Caco-2 (cell line): ENCODE data around the gene ADAM12. TPM values are rescaled to one million over a fixed set of nuclear protein-coding genes. Genes with fewer than 3 reads are reported as not detected.

ENCODE experiments used
- BruUV-seq: library from RNA; stranded (reverse); fragments of 400-500 nt; replicated peaks from 2 replicates; lab custom pipeline; 2021; lab: Mats Ljungman, UMichigan
- CTCF ChIA-PET: fragments of 300-600 bp; sonication (Branson Sonifier 250); formaldehyde crosslinking; loops from one replicate; lab custom pipeline; 2022; ENCODE audit warnings: antibody characterized with exemption; lab: Charles Lee
- POLR2A ChIA-PET: fragments of 300-600 bp; sonication (Branson Sonifier 250); formaldehyde crosslinking; loops from one replicate; lab custom pipeline; 2022; ENCODE audit warnings: antibody characterized with exemption; lab: Charles Lee
- DNase-seq, 2 experiments: peaks; one replicate each; pipeline versions ENCODE4 v3.0.0 to v3.0.0-alpha.2; 2020 to 2022
- H3K27me3 ChIP-seq: replicated peaks from 2 replicates; pipeline ENCODE4 v1.6.0; 2011; ENCODE audit warnings: low read length; ENCODE audit not compliant: control insufficient read depth, insufficient read depth
- H3K36me3 ChIP-seq: 2 replicates; pipeline ENCODE4 v1.5.1; 2011; ENCODE audit warnings: low read length; ENCODE audit not compliant: control insufficient read depth, insufficient read depth
- H3K4me1 ChIP-seq: fragments of 250-450 bp; sonication (Bioruptor Pico); 2 replicates; pipeline ENCODE4 v1.5.1; 2020; ENCODE audit warnings: mild to moderate bottlenecking
- H3K4me3 ChIP-seq: 2 replicates; pipeline ENCODE4 v1.5.1; 2011; ENCODE audit warnings: low read depth, mild to moderate bottlenecking, control low read depth, low read length
- H3K9me3 ChIP-seq: fragments of 250-450 bp; sonication (Bioruptor Pico); 2 replicates; pipeline ENCODE4 v1.5.1; 2020; ENCODE audit warnings: mild to moderate bottlenecking, moderate library complexity
- H3K27ac Mint-ChIP-seq: one replicate; pipeline ENCODE4 v1.8.0; 2022; ENCODE audit warnings: mixed read lengths; ENCODE audit not compliant: unreplicated experiment
- H3K27me3 Mint-ChIP-seq: one replicate; pipeline ENCODE4 v1.8.0; 2022; ENCODE audit warnings: mixed read lengths; ENCODE audit not compliant: insufficient read depth, unreplicated experiment
- H3K36me3 Mint-ChIP-seq: one replicate; pipeline ENCODE4 v1.8.0; 2022; ENCODE audit warnings: mild to moderate bottlenecking, mixed read lengths; ENCODE audit not compliant: insufficient read depth, unreplicated experiment
- H3K4me1 Mint-ChIP-seq: one replicate; pipeline ENCODE4 v1.8.0; 2022; ENCODE audit warnings: low read depth, mixed read lengths; ENCODE audit not compliant: unreplicated experiment
- H3K4me3 Mint-ChIP-seq: one replicate; pipeline ENCODE4 v1.8.0; 2022; ENCODE audit warnings: mild to moderate bottlenecking, moderate library complexity, mixed read lengths; ENCODE audit not compliant: unreplicated experiment
- H3K9me3 Mint-ChIP-seq: one replicate; pipeline ENCODE4 v1.8.0; 2022; ENCODE audit warnings: mixed read lengths; ENCODE audit not compliant: unreplicated experiment
- intact Hi-C: fragments of 100-400 bp; cut with micrococcal nuclease; formaldehyde crosslinking; loops from one replicate; pipeline ENCODE4 v1.10.0; 2022; ENCODE audit not compliant: unreplicated experiment
- total RNA-seq: library from RNA; stranded (reverse); gene quantifications from 2 replicates; pipeline ENCODE4 v1.2.3, GENCODE V29; 2022
- TF ChIP-seq, protein P1 (sequence below), 2 experiments: fragments of 200-600 bp in 1 of 2; IDR thresholded peaks; 1 replicate in 1 of 2; 2 replicates in 1 of 2; pipeline versions ENCODE4 v1.5.1 to v1.8.0; 2011 to 2022; ENCODE audit warnings: antibody characterized with exemption in 1 of 2, control low read depth in 1 of 2, inconsistent platforms in 1 of 2, low read depth in 1 of 2, low read length in 1 of 2, mild to moderate bottlenecking in 1 of 2, moderate library complexity in 1 of 2; ENCODE audit not compliant: insufficient read depth in 1 of 2, severe bottlenecking in 1 of 2, unreplicated experiment in 1 of 2

ADAM12 gene
- total RNA-seq, 1 experiment from 2014 or later, result not detected

- no peaks in the 10 kb centered on the region for H3K4me1 Mint-ChIP-seq
- intact Hi-C loops, result no loop called here
- H3K36me3 Mint-ChIP-seq, result no peaks in the 10 kb centered on the region
- BruUV-seq, result no TSS peak
- ChIA-PET CTCF (no interaction called here), POLR2A (no interaction called here)
- no peaks in the 10 kb centered on the region for H3K9me3 Mint-ChIP-seq
- TF ChIP-seq, protein P1, sequence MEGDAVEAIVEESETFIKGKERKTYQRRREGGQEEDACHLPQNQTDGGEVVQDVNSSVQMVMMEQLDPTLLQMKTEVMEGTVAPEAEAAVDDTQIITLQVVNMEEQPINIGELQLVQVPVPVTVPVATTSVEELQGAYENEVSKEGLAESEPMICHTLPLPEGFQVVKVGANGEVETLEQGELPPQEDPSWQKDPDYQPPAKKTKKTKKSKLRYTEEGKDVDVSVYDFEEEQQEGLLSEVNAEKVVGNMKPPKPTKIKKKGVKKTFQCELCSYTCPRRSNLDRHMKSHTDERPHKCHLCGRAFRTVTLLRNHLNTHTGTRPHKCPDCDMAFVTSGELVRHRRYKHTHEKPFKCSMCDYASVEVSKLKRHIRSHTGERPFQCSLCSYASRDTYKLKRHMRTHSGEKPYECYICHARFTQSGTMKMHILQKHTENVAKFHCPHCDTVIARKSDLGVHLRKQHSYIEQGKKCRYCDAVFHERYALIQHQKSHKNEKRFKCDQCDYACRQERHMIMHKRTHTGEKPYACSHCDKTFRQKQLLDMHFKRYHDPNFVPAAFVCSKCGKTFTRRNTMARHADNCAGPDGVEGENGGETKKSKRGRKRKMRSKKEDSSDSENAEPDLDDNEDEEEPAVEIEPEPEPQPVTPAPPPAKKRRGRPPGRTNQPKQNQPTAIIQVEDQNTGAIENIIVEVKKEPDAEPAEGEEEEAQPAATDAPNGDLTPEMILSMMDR (IDR thresholded peaks at IDR 0.05; ENCODE audit: insufficient read depth in 1 of 2, low read depth in 1 of 2, low read length in 1 of 2, severe bottlenecking in 1 of 2, unreplicated experiment in 1 of 2), result no peak
- no peak overlapping the region for H3K4me3 ChIP-seq
- H3K9me3 ChIP-seq, result no peaks in the 10 kb centered on the region
- no peak for DNase-seq
- no peak overlapping the region for H3K27ac Mint-ChIP-seq
- H3K36me3 ChIP-seq, result no peaks in the 10 kb centered on the region
- no peaks in the 10 kb centered on the region for H3K4me1 ChIP-seq
- peaks cover 24% of the 10 kb centered on the region for H3K27me3 Mint-ChIP-seq
- H3K27me3 ChIP-seq, result no peaks in the 10 kb centered on the region
- no peak overlapping the region for H3K4me3 Mint-ChIP-seq
Measured at GRCh38 chr10:126288547-126289493, 99.5 kb downstream of the ADAM12 start.

DNA sequence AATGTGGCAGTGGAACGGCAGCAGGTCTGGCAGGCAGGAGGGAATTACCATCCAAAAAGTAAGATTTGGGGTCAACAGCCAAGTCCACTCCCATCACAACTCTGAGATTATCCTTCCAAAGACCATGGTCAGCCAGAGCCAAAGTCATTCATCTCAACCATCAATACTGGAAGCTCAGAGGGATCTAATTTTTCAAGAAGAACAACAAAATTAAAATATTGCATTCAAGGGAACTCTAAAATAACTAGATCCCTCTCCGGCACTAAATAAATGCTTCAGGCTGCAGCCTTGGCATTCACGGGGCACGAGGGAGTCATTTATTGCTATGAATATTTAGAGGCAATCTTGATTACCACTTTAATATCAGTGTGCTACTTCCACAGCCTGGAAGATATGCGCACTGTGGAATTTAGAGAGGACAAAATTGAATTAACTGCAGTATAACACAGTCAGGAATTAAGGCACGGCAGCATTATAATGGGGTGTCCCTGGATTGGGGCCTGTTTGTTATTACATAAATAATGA is 102.0 kb downstream of the ADAM12 start:
- no peaks in the 10 kb centered on the region for H3K36me3 Mint-ChIP-seq
- intact Hi-C loops, result no loop called here
- no peak overlapping the region for H3K4me3 Mint-ChIP-seq
- Histone ChIP-seq H3K27me3 (no peaks in the 10 kb centered on the region), H3K36me3 (no peaks in the 10 kb centered on the region), H3K9me3 (no peaks in the 10 kb centered on the region), H3K4me1 (no peaks in the 10 kb centered on the region), H3K4me3 (no peak overlapping the region)
- H3K9me3 Mint-ChIP-seq, result no peaks in the 10 kb centered on the region
- H3K27me3 Mint-ChIP-seq, result peaks cover 20% of the 10 kb centered on the region
- no peak for DNase-seq
- no peaks in the 10 kb centered on the region for H3K4me1 Mint-ChIP-seq
- no peak overlapping the region for H3K27ac Mint-ChIP-seq
- CTCF ChIA-PET, result no interaction called here
- TF ChIP-seq, protein P1 (IDR thresholded peaks at IDR 0.05; ENCODE audit: insufficient read depth in 1 of 2, low read depth in 1 of 2, low read length in 1 of 2, severe bottlenecking in 1 of 2, unreplicated experiment in 1 of 2), result no peak
- no TSS peak for BruUV-seq
- POLR2A ChIA-PET, result no interaction called here

DNA sequence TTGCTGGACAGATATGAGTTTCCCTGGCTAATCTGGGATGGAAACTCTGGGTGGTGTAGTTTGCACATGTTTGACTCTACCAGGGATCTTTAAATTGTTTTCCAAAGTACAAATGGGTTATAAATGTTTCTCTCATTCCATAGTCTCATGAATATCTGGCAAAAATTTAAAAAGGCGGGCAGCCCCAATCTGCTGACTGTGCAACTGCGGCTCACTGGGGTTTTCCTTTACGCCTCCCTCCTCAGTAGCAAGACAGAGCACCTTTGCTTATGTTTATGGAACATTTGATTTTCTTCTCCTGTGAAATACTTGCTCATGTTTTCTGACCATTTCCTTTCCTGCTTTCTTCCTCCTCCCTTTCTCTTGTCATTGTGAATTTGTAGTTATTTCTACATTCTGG is 105.0 kb downstream of the ADAM12 start:
- Mint-ChIP-seq H3K36me3 (no peaks in the 10 kb centered on the region), H3K27me3 (peaks cover 22% of the 10 kb centered on the region), H3K9me3 (no peaks in the 10 kb centered on the region), H3K4me3 (no peak overlapping the region), H3K4me1 (no peaks in the 10 kb centered on the region), H3K27ac (no peak overlapping the region)
- BruUV-seq, result no TSS peak
- Histone ChIP-seq H3K4me1 (no peaks in the 10 kb centered on the region), H3K4me3 (no peak overlapping the region), H3K27me3 (no peaks in the 10 kb centered on the region), H3K36me3 (no peaks in the 10 kb centered on the region), H3K9me3 (no peaks in the 10 kb centered on the region)
- intact Hi-C loops, result no loop called here
- no peak for DNase-seq
- CTCF ChIA-PET, result no interaction called here
- TF ChIP-seq, protein P1 (IDR thresholded peaks at IDR 0.05; ENCODE audit: insufficient read depth in 1 of 2, low read depth in 1 of 2, low read length in 1 of 2, severe bottlenecking in 1 of 2, unreplicated experiment in 1 of 2), result no peak
- POLR2A ChIA-PET, result no interaction called here
